Measurements from ENCODE around the gene WASHC4.

DNA sequence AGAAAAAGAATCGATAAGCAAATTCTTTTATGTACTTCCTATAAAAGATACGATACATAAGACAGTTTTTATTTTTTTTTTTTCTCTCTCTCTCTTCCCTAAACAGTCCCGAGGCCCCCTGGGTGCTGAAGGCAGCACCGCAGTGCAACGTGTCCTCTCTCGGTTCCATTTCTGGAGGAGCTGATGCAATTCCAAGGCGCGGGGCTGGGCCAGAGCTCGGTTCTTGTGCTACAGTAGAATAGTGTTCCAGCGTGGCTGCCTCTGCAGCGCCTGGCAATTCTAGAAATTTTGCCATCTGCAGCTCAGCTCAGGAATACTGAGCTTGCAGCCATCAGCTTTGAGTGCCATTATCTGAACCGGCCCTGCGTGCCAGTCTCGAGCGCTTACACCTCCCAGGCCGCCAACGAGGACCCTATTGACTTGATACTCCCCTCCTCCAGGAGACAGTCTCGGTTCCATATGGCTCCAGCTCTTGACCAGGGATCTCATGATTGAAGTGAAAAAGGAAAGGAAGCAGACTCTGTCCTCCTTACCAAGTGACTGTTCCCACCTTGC lies 23.9 kb upstream of the WASHC4 start:
- TF ChIP-seq, protein P1, sequence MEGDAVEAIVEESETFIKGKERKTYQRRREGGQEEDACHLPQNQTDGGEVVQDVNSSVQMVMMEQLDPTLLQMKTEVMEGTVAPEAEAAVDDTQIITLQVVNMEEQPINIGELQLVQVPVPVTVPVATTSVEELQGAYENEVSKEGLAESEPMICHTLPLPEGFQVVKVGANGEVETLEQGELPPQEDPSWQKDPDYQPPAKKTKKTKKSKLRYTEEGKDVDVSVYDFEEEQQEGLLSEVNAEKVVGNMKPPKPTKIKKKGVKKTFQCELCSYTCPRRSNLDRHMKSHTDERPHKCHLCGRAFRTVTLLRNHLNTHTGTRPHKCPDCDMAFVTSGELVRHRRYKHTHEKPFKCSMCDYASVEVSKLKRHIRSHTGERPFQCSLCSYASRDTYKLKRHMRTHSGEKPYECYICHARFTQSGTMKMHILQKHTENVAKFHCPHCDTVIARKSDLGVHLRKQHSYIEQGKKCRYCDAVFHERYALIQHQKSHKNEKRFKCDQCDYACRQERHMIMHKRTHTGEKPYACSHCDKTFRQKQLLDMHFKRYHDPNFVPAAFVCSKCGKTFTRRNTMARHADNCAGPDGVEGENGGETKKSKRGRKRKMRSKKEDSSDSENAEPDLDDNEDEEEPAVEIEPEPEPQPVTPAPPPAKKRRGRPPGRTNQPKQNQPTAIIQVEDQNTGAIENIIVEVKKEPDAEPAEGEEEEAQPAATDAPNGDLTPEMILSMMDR (IDR thresholded peaks at IDR 0.05; ENCODE audit: borderline replicate concordance, extremely low read depth, low read length, poor library complexity, severe bottlenecking): no peak
- TF ChIP-seq EZH2 (IDR thresholded peaks at IDR 0.05; ENCODE audit: borderline replicate concordance, low read depth, low read length, severe bottlenecking): no peak
